ENCODE results near the gene ATP5F1B.

Gene ATP5F1B

GRCh38 chr12:56645201-56645716 is 525 bp downstream of the ATP5F1B start:
- DNase-seq = no peak

- DNase-seq = no peak
Measured at GRCh38 chr12:56644654-56645053, 1.1 kb downstream of the ATP5F1B start.

GRCh38 chr12:56641219-56641618 is 4.6 kb downstream of the ATP5F1B start:
- no peak for DNase-seq

- no peak for DNase-seq
Measured at GRCh38 chr12:56637621-56638020, 8.2 kb downstream of the ATP5F1B start.

GRCh38 chr12:56636675-56637540 is 8.9 kb downstream of the ATP5F1B start:
- peak; percentile 98 for DNase-seq

- peak; percentile 88 for DNase-seq
Measured at GRCh38 chr12:56635806-56636674, 9.7 kb downstream of the ATP5F1B start.

GRCh38 chr12:56634837-56635791 is 10.7 kb downstream of the ATP5F1B start:
- peak; percentile 49 for DNase-seq

- peak; percentile 19 for DNase-seq
Measured at GRCh38 chr12:56634242-56634836, 11.4 kb downstream of the ATP5F1B start.

- no peak for DNase-seq
Measured at GRCh38 chr12:56633468-56634241, 12.1 kb downstream of the ATP5F1B start.

GRCh38 chr12:56632701-56633467 is 12.9 kb downstream of the ATP5F1B start:
- no peak for DNase-seq

GRCh38 chr12:56631790-56632700 is 13.7 kb downstream of the ATP5F1B start:
- DNase-seq = no peak

- DNase-seq = peak; percentile 54
Measured at GRCh38 chr12:56630180-56630632, 15.6 kb downstream of the ATP5F1B start, which contains the start of gene BAZ2A. TSS of gene BAZ2A (minus strand) at chr12:56630326. CDS start at chr12:56617530, 12,796 bp downstream.

GRCh38 chr12:56629459-56630179 is 16.2 kb downstream of the ATP5F1B start:
- DNase-seq = no peak

- DNase-seq = no peak
Measured at GRCh38 chr12:56628671-56629458, 16.9 kb downstream of the ATP5F1B start.

GRCh38 chr12:56626701-56627100 is 19.1 kb downstream of the ATP5F1B start:
- no peak for DNase-seq

GRCh38 chr12:56622535-56622934 is 23.2 kb downstream of the ATP5F1B start:
- no peak for DNase-seq

GRCh38 chr12:56616925-56617324 is 28.9 kb downstream of the ATP5F1B start:
- no peak for DNase-seq
